Measurements from ENCODE around the gene CA12. TPM values are rescaled to one million over a fixed set of nuclear protein-coding genes. Genes with fewer than 3 reads are reported as not detected.
"Not testable (repeated sequence)": the region's sequence is repeated elsewhere in the genome, so short reads cannot be mapped to it uniquely, and the experiment has no call there.

The CA12 gene
- total RNA-seq, 6 donors from 2014 or later, result 2.2 to 14.6 (median 6.4) TPM

DNA sequence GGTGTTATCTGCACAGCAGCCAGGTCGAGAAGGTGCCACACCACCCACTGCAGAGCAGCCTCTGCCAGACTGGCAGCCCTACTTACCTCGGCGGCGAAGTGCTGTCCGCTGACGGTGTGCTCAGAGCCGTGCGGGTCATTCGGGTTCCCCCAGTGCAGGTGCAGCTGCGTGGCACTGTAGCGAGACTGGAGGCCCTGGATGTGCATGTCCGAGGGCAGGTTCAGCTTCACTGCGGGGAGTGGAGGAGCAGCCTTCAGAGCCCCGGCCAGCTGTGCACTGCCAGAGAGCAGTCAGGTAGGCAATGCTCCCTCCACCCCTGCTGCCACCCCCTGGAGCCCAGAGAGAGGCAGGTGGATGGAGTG lies 36.3 kb downstream of the CA12 start:
- no peak for ATAC-seq (ENCODE audit: low FRiP score in 2 of 2)

DNA sequence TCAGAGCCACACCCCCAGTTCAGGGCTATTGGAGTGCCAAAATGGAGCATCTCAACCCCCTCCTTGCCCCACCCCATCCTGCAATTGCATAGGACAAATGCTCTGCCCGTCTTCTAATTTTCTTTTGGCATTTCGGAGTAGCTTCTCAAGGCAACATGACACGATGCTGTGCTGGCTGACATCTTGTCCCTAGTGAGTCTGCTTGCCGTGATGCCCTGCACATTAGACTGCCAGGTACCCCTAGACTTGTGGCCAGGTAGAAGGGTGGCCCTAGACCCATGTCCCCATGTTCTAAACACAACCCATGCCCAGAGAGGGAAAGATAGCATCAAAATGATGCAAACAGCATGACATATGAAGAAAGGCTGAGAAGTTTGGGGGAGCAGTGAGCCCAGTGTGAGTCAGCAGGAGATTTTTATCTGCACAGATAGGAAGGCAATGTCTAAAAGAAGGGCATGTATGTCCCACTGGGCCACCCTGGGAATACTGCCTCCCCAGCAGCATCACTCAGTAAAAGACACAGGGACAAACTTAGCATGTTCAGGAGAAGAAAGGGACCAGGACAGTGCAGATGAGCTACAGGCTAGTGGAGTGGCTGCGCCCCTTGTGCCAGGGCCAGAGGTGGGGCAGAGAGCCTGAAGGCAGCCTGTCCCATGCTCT lies 36.8 kb downstream of the CA12 start:
- ATAC-seq (ENCODE audit: low FRiP score in 2 of 2), result no peak
- Histone ChIP-seq H3K4me3 (no peak overlapping the region), H3K36me3 (no peaks in the 10 kb centered on the region), H3K27ac (no peak overlapping the region), H3K4me1 (peaks cover 0 to 9% (median 5%) of the 10 kb centered on the region in 4 donors), H3K9me3 (no peaks in the 10 kb centered on the region), H3K27me3 (no peaks in the 10 kb centered on the region)
- TF ChIP-seq CTCF (IDR thresholded peaks at IDR 0.05) (no peak), POLR2A (IDR thresholded peaks at IDR 0.05) (no peak), EP300 (IDR thresholded peaks at IDR 0.05) (no peak), POLR2AphosphoS5 (IDR thresholded peaks at IDR 0.05) (no peak)
- DNase-seq, result no peak
- WGBS, 2 donors, result 93 to 95% methylated on average over 5 of the region's 5 CpGs

More for the DNA sequence above, 36.3 kb downstream of the CA12 start:
- DNase-seq, result peak in 1 of 2 donors; percentile 71
- no peaks in the 10 kb centered on the region for H3K27me3 ChIP-seq
- no peaks in the 10 kb centered on the region for H3K36me3 ChIP-seq
- TF ChIP-seq POLR2AphosphoS5 (IDR thresholded peaks at IDR 0.05), result no peak
- no peak for TF ChIP-seq CTCF (IDR thresholded peaks at IDR 0.05)
- TF ChIP-seq EP300 (IDR thresholded peaks at IDR 0.05), result no peak
- TF ChIP-seq POLR2A (IDR thresholded peaks at IDR 0.05), result no peak
- 92 to 95% methylated on average over 4 to 14 of the region's 14 CpGs for WGBS, 2 donors
- H3K4me1 ChIP-seq, result peaks cover 0 to 9% (median 5%) of the 10 kb centered on the region in 4 donors
- H3K4me3 ChIP-seq, result no peak overlapping the region
- no peaks in the 10 kb centered on the region for H3K9me3 ChIP-seq
- H3K27ac ChIP-seq, result no peak overlapping the region

GRCh38 chr15:63342996-63343562 lies 38.6 kb downstream of the CA12 start:
- not testable (repeated sequence) for H3K4me1 ChIP-seq; H3K4me3 ChIP-seq; H3K36me3 ChIP-seq; ATAC-seq (ENCODE audit: low FRiP score in 2 of 2); H3K27ac ChIP-seq; DNase-seq; H3K9me3 ChIP-seq; H3K27me3 ChIP-seq
- 89 to 98% methylated on average over 11 of the region's 11 CpGs for WGBS, 2 donors

- DNase-seq, result no peak
Observed at GRCh38 chr15:63341898-63342297, 39.7 kb downstream of the CA12 start.

DNA sequence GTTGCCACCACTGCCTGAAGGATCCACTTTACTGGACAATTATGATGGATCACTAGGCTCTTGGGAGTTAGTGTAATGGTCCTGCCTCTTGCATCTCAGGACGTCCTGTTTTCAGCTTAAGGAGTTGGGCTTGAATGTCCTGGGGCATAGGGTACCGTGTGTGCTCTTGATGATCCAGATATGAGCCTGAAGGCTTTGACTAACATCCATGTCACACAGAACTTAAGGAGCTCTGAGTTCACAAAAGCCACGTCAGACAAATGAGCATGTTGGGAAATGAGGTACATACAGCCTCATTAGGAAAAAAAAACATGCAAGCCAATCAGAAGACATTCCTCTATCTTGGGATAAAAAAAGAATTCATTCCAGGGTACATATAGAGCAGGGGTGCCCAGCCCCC lies 40.8 kb downstream of the CA12 start:
- TF ChIP-seq POLR2AphosphoS5 (IDR thresholded peaks at IDR 0.05) (no peak), CTCF (IDR thresholded peaks at IDR 0.05) (no peak), POLR2A (IDR thresholded peaks at IDR 0.05) (no peak), EP300 (IDR thresholded peaks at IDR 0.05) (no peak)
- Histone ChIP-seq H3K4me1 (no peaks in the 10 kb centered on the region), H3K36me3 (no peaks in the 10 kb centered on the region), H3K27ac (no peak overlapping the region), H3K9me3 (no peaks in the 10 kb centered on the region), H3K27me3 (no peaks in the 10 kb centered on the region), H3K4me3 (no peak overlapping the region)
- DNase-seq (no peak), ATAC-seq (ENCODE audit: low FRiP score in 2 of 2) (no peak)
- WGBS, 2 donors, result 85 to 89% methylated on average over 3 of the region's 3 CpGs

More at GRCh38 chr15:63341898-63342297, 39.7 kb downstream of the CA12 start:
- Histone ChIP-seq H3K4me3 (no peak overlapping the region), H3K27me3 (no peaks in the 10 kb centered on the region), H3K9me3 (no peaks in the 10 kb centered on the region), H3K36me3 (no peaks in the 10 kb centered on the region), H3K27ac (no peak overlapping the region), H3K4me1 (no peaks in the 10 kb centered on the region)
- WGBS, 2 donors, result 94 to 95% methylated on average over 4 of the region's 4 CpGs
- no peak for ATAC-seq (ENCODE audit: low FRiP score in 2 of 2)
- TF ChIP-seq POLR2A (IDR thresholded peaks at IDR 0.05) (no peak), POLR2AphosphoS5 (IDR thresholded peaks at IDR 0.05) (no peak), CTCF (IDR thresholded peaks at IDR 0.05) (no peak), EP300 (IDR thresholded peaks at IDR 0.05) (no peak)

Data from upper lobe of left lung (tissue), 6 donors.